VCaP (cell line): ENCODE measurements around the gene C16orf54.
"Not testable (repeated sequence)": the region's sequence is repeated elsewhere in the genome, so short reads cannot be mapped to it uniquely, and the experiment has no call there.

Experiments
- H3K27ac ChIP-seq: fragments of 450-650 bp; 2 replicates; pipeline ENCODE4 v1.5.1; 2017
- TF ChIP-seq, protein P1 (sequence below): fragments of 450-650 bp; conservative IDR thresholded peaks from 2 replicates; pipeline ENCODE4 v1.5.1; 2017; ENCODE audit warnings: mild to moderate bottlenecking, moderate library complexity

The C16orf54 gene

GRCh38 chr16:29770250-29770929, 24.6 kb upstream of the C16orf54 start:
- TF ChIP-seq, protein P1, sequence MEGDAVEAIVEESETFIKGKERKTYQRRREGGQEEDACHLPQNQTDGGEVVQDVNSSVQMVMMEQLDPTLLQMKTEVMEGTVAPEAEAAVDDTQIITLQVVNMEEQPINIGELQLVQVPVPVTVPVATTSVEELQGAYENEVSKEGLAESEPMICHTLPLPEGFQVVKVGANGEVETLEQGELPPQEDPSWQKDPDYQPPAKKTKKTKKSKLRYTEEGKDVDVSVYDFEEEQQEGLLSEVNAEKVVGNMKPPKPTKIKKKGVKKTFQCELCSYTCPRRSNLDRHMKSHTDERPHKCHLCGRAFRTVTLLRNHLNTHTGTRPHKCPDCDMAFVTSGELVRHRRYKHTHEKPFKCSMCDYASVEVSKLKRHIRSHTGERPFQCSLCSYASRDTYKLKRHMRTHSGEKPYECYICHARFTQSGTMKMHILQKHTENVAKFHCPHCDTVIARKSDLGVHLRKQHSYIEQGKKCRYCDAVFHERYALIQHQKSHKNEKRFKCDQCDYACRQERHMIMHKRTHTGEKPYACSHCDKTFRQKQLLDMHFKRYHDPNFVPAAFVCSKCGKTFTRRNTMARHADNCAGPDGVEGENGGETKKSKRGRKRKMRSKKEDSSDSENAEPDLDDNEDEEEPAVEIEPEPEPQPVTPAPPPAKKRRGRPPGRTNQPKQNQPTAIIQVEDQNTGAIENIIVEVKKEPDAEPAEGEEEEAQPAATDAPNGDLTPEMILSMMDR = no peak
- H3K27ac ChIP-seq = no peak overlapping the region

DNA sequence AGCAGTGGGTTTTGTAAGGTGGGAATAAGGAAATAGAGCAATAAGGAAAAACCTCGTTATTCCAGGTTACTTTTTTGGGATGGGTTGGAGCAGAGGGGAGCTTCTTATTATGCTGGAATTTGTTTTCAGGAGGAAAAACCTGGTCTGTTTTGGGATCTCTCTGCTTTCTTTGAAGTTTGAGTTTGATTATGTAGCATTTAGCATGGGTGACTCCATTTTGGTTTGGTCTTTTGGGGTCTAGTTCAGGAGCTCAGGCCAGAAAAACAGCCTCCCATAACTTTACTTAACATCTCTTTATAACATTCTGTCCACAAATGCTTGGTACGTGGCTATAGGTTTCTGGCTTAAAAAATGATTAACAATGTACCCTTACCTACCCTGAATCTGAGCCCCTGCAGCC, 23.7 kb upstream of the C16orf54 start:
- TF ChIP-seq, protein P1 = no peak
- H3K27ac ChIP-seq = no peak overlapping the region

DNA sequence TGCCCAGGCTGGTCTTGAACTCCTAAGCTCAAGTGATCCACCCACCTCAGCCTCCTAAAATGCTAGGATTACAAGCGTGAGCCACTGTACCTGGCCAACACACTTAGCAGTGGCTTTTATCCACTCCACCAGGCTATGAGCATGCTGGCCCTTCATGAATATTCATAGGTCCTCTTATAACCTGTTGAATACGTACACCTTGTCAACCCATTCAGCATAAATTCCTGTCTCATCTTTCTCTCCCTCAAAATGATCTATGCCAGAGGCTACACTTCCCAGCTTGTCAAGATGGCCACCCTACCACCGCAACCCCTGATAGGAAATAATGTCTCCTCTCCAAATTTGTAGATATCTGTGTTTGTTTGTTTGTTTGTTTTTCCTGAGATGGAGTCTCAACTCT, 21.3 kb upstream of the C16orf54 start:
- TF ChIP-seq, protein P1 = no peak

DNA sequence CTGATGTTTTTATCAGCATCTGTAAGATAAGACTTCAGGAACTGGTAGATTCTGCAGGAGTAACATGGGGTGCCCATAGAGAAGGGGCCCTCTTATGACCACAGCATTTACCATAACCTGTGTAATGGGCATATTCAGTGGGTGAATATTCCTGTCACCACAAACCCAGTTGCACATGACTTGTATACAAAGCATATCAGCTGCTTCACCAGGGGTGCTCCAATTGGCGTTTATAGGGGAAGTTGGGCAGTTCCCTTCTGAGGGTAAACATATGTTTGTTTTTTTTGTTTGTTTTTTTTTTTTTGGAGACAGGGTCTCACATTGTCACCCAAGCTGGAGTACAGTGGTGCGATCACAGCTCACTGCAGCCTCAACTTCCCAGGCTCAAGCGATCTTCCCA, 20.8 kb upstream of the C16orf54 start:
- H3K27ac ChIP-seq = peak overlapping the region; percentile 93
- TF ChIP-seq, protein P1 = no peak

More for the DNA sequence above, 21.3 kb upstream of the C16orf54 start:
- peak overlapping the region; percentile 93 for H3K27ac ChIP-seq

DNA sequence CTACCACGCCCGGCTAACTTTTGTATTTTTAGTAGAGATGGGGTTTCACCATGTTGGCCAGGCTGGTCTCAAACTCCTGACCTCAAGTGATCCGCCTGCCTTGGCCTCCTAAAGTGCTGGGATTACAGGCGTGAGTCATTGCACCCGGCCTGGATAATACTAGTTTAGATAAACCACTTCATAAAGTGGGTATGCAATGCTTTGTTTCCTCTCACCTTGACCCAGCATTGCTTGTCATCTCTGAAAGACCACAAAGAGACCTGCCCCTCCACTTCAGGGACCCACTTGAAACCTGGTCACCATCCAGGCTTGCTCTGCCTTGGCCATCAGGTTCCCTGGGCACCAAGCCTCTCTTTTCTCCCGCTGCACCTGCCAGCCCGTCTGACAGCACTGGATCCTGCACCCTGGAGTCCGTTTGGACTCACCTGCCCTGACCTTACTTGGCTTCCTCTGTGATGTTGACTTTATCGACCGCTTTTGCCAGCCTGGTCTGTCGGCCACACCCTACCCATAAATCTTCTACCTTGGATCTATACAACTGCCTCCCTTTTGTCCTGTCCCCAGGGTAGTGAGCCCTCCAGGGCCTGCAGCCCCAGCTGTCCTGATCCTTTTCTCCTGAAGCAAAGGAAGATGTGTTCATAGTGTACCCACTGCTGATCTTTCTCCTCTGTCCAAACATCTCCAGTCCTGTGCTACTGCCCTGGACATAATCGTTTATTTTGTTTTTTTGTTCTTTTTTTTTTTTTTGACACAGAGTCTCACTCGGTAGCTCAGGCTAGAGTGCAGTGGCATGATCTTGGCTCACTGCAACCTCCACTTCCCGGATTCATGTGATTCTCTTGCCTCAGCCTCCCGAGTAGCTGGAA, 19.6 kb upstream of the C16orf54 start:
- H3K27ac ChIP-seq = peak overlapping the region; percentile 93

DNA sequence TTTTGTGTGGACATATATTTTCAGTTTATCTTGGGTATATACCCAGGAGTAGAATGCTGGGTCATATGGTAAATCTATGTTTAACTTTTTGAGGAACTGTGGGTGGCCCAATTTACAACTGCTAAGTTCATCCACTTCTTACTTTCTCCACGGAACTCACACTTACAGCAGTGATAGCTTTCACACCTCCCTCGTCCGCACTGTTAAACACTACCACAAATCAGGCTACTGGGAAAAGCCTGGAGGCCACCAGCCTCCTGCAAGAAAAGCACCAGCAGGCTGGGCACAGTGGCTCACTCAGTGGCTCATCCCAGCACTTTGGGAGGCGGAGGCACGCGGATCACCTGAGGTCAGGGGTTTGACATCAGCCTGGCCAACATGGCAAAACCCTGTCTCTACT, 17.5 kb upstream of the C16orf54 start:
- peak overlapping the region; percentile 93; the same call in 1 of the 2 replicates for H3K27ac ChIP-seq
- TF ChIP-seq, protein P1 = no peak

More for the DNA sequence above, 19.6 kb upstream of the C16orf54 start:
- TF ChIP-seq, protein P1 = no peak

GRCh38 chr16:29761882-29762281, 16.1 kb upstream of the C16orf54 start:
- H3K27ac ChIP-seq = no peak overlapping the region
- TF ChIP-seq, protein P1 = no peak

GRCh38 chr16:29761280-29761651, 15.5 kb upstream of the C16orf54 start:
- not testable (repeated sequence) for H3K27ac ChIP-seq
